K562 (cell line): ENCODE data around the gene CCDC47. TPM values are rescaled to one million over a fixed set of nuclear protein-coding genes. Genes with fewer than 3 reads are reported as not detected.
A peak's percentile ranks its signal among the peaks of the same experiment; 100 is the strongest.

Experiments
- ARID2 ChIP-seq: fragments of 450-650 bp; IDR thresholded peaks from 2 replicates; pipeline ENCODE4 v1.6.1; 2017; ENCODE audit warnings: antibody characterized with exemption, mild to moderate bottlenecking
- DPF2 ChIP-seq: fragments of 450-650 bp; IDR thresholded peaks from 2 replicates; pipeline ENCODE4 v1.6.1; 2016
- ERF ChIP-seq: fragments of 450-650 bp; formaldehyde crosslinking; IDR thresholded peaks from 2 replicates; pipeline ENCODE4 v1.4.0; 2020; ENCODE audit warnings: mild to moderate bottlenecking, mixed read lengths
- FOXP1 ChIP-seq: sonication (generic); formaldehyde crosslinking; IDR thresholded peaks from 2 replicates; pipeline ENCODE4 v1.8.0; 2022; ENCODE audit warnings: mild to moderate bottlenecking, missing genetic modification reagents
- NBN ChIP-seq: fragments of 450-650 bp; IDR thresholded peaks from 2 replicates; pipeline ENCODE4 v1.6.1; 2016; ENCODE audit warnings: low read depth, mild to moderate bottlenecking
- PHB ChIP-seq: fragments of 250-450 bp; sonication (Bioruptor Pico); IDR thresholded peaks from 2 replicates; pipeline ENCODE4 v1.5.0; 2021
- PHB2 ChIP-seq: fragments of 450-650 bp; IDR thresholded peaks from 2 replicates; pipeline ENCODE4 v1.6.1; 2017; ENCODE audit warnings: low read depth
- RFX5 ChIP-seq: IDR thresholded peaks from 2 replicates; pipeline ENCODE4 v1.6.1; 2011; ENCODE audit warnings: low read depth, mild to moderate bottlenecking, improper control_type of control experiment, low read length
- RNF2 ChIP-seq: sonication (generic); IDR thresholded peaks from 2 replicates; pipeline ENCODE4 v1.6.1; 2016
- YY1 ChIP-seq, 3 experiments: IDR thresholded peaks; 2 replicates each; pipeline ENCODE4 v1.6.1; 2011; ENCODE audit warnings: low read length in 2 of 3, mild to moderate bottlenecking in 2 of 3, moderate library complexity in 2 of 3, borderline replicate concordance in 1 of 3, control low read depth in 1 of 3, low read depth in 1 of 3; ENCODE audit not compliant: insufficient read depth in 3 of 3, insufficient replicate concordance in 2 of 3, control insufficient read depth in 1 of 3, insufficient read length in 1 of 3; ENCODE audit errors: extremely low read depth in 1 of 3
- ZFP30 ChIP-seq: fragments of 250-450 bp; sonication (Bioruptor Pico); IDR thresholded peaks from 2 replicates; pipeline ENCODE4 v1.8.0; 2022; ENCODE audit warnings: moderate library complexity, mild to moderate bottlenecking, inconsistent platforms, borderline replicate concordance
- ZNF444 ChIP-seq: fragments of 250-450 bp; sonication (Bioruptor Pico); IDR thresholded peaks from 2 replicates; pipeline ENCODE4 v1.4.0; 2020; ENCODE audit warnings: mild to moderate bottlenecking, moderate library complexity
- ZNF644 ChIP-seq: fragments of 200-800 bp; sonication (Bioruptor generic); IDR thresholded peaks from 2 replicates; pipeline ENCODE4 v1.6.1; 2016; ENCODE audit warnings: low read depth, missing genetic modification characterization, missing compliant biosample characterization
- ZNF79 ChIP-seq: fragments of 250-450 bp; sonication (Bioruptor Pico); IDR thresholded peaks from 2 replicates; pipeline ENCODE4 v1.4.0; 2020; ENCODE audit warnings: low read depth, mild to moderate bottlenecking, moderate library complexity
- polyA plus RNA-seq, 8 experiments: library from polyadenylated mRNA; depleted of rRNA in 4 of 8; stranded (reverse) in 5 of 8; unstranded in 3 of 8; fragments of >200 nt; fragmentation: Nextera tagmentation in 2 of 8; fragmentation: Illumina TruSeq in 1 of 8; extraction: Ambion mirVana in 2 of 8; extraction: Trizol in 1 of 8; gene quantifications; 2 replicates each; pipeline versions ENCODE4 v1.2.1 to v1.2.3, GENCODE V29; 2011 to 2014; ENCODE audit warnings: inconsistent platforms in 1 of 8, missing spikeins in 1 of 8
- total RNA-seq, 7 experiments: library from RNA; depleted of rRNA in 6 of 7; stranded (reverse); fragments of >200 nt in 6 of 7; fragmentation: Illumina TruSeq in 2 of 7; extraction: Trizol in 2 of 7; gene quantifications; 2 replicates each; pipeline versions ENCODE4 v1.2.1 to v1.2.3, GENCODE V29; 2011 to 2021; ENCODE audit warnings: low replicate concordance in 1 of 7
- TF ChIP-seq, protein P1 (sequence below): fragments of 250-450 bp; sonication (Bioruptor Pico); IDR thresholded peaks from 2 replicates; pipeline ENCODE4 v1.8.0; 2022; ENCODE audit warnings: moderate library complexity, mild to moderate bottlenecking, inconsistent platforms
- TF ChIP-seq, protein P2 (sequence below), 2 experiments: fragments of 450-650 bp; IDR thresholded peaks; 2 replicates each; pipeline ENCODE4 v1.6.1; 2016; ENCODE audit warnings: mild to moderate bottlenecking in 2 of 2, borderline replicate concordance in 1 of 2, low read depth in 1 of 2, moderate library complexity in 1 of 2
- TF ChIP-seq, protein P3 (sequence below), 2 experiments: IDR thresholded peaks; 2 replicates each; pipeline ENCODE4 v1.6.1; 2012; ENCODE audit warnings: improper control_type of control experiment in 2 of 2, low read depth in 2 of 2, low read length in 2 of 2, borderline replicate concordance in 1 of 2

The CCDC47 gene
- total and polyA plus RNA-seq, 9 of the 15 experiments (the other 6 are each of a cell fraction or from before 2014, with no cell fraction given) = 15.5 to 162 (median 122) TPM

DNA sequence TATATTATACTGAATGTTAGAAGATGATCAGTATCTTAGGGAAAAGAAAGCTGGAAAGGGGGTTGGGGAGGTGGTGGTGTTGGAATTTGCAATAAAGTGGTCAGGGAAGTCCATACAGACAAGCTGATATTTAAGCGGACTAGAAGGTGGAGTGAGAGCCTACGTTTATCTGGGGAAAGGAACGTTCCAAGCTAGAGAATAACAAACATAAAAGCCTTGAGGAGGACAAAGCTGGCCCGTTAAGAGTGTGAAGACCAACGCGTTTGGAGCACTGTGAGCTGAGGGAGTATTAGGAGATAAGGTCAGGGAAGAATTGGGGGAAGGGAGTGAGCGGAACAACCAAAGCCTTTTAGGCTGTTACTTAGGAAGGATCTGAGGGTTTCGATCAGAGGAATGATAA is 2.0 kb upstream of the CCDC47 start (continued):
- TF ChIP-seq PHB (CRISPR knock-in tag) = no peak
- TF ChIP-seq RFX5 = no peak
- no peak for TF ChIP-seq ERF (CRISPR knock-in tag)
- no peak for TF ChIP-seq ZNF79 (CRISPR knock-in tag)
- no peak for TF ChIP-seq PHB2
- TF ChIP-seq ZFP30 (CRISPR knock-in tag) = no peak
- TF ChIP-seq FOXP1 (CRISPR knock-in tag) = no peak
- no peak for TF ChIP-seq ZNF644 (tag)
- TF ChIP-seq ZNF444 (CRISPR knock-in tag) = no peak
- TF ChIP-seq ARID2 = peak; percentile 47; the same call in 1 of the 2 replicates
- TF ChIP-seq NBN = 0 out of 2 replicates have a peak, but pooled peaks have one; percentile 54
- TF ChIP-seq, protein P1, sequence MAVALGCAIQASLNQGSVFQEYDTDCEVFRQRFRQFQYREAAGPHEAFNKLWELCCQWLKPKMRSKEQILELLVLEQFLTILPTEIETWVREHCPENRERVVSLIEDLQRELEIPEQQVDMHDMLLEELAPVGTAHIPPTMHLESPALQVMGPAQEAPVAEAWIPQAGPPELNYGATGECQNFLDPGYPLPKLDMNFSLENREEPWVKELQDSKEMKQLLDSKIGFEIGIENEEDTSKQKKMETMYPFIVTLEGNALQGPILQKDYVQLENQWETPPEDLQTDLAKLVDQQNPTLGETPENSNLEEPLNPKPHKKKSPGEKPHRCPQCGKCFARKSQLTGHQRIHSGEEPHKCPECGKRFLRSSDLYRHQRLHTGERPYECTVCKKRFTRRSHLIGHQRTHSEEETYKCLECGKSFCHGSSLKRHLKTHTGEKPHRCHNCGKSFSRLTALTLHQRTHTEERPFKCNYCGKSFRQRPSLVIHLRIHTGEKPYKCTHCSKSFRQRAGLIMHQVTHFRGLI (CRISPR knock-in tag) = no peak
- peak; percentile 36; the same call in 1 of the 2 replicates for TF ChIP-seq DPF2
- TF ChIP-seq YY1 (IDR thresholded peaks at IDR 0.05; ENCODE audit: borderline replicate concordance in 1 of 3, control insufficient read depth in 1 of 3, extremely low read depth in 1 of 3, insufficient read depth in 3 of 3, insufficient read length in 1 of 3, insufficient replicate concordance in 2 of 3, low read depth in 1 of 3, low read length in 2 of 3) = no peak
- TF ChIP-seq, protein P2, sequence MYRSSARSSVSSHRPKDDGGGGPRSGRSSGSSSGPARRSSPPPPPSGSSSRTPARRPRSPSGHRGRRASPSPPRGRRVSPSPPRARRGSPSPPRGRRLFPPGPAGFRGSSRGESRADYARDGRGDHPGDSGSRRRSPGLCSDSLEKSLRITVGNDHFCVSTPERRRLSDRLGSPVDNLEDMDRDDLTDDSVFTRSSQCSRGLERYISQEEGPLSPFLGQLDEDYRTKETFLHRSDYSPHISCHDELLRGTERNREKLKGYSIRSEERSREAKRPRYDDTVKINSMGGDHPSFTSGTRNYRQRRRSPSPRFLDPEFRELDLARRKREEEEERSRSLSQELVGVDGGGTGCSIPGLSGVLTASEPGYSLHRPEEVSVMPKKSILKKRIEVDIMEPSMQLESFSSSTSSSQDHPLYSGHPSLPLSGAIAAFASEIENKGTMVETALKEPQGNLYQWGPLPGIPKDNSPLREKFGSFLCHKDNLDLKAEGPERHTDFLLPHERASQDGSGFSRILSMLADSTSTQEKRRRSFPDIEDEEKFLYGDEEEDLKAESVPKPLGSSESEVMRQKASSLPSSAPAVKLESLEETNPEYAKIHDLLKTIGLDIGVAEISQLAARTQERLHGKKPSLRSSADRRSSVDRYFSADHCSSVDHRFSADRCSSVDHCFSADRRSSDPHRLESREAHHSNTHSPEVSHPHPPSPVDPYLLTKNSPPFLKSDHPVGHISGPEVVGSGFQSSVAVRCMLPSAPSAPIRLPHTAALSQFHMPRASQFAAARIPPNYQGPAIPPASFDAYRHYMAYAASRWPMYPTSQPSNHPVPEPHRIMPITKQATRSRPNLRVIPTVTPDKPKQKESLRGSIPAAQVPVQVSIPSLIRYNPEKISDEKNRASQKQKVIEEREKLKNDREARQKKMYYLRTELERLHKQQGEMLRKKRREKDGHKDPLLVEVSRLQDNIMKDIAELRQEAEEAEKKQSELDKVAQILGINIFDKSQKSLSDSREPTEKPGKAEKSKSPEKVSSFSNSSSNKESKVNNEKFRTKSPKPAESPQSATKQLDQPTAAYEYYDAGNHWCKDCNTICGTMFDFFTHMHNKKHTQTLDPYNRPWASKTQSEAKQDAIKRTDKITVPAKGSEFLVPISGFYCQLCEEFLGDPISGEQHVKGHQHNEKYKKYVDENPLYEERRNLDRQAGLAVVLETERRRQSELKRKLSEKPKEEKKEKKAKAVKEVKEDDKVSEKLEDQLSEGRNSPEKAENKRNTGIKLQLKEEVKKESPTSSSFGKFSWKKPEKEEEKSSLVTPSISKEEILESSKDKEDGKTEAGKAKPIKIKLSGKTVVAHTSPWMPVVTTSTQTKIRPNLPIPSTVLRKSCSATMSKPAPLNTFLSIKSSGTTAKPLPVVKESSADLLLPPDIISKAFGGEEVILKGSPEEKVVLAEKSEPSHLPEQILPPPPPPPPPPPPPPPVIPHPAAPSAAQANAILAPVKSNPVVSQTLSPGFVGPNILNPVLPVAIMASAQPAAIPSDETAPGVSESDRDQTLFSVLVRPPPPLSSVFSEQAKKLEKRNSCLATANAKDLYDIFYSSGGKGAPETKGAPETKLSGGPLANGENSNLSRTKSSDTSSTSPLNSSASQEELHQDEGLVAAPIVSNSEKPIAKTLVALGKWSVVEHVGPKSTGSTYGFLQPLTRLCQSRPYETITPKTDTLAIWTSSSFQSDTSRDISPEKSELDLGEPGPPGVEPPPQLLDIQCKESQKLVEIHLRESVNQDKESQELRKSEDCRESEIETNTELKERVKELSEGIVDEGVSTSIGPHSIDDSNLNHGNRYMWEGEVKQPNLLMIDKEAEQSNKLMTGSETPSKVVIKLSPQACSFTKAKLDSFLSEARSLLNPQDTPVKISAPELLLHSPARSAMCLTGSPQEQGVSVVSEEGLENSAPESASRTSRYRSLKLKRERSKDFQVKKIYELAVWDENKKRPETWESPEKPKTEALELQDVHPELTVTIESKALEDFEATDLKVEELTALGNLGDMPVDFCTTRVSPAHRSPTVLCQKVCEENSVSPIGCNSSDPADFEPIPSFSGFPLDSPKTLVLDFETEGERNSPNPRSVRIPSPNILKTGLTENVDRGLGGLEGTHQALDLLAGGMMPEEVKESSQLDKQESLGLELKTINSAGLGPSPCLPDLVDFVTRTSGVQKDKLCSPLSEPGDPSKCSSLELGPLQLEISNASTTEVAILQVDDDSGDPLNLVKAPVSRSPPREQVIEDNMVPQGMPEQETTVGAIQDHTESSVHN (IDR thresholded peaks at IDR 0.05; ENCODE audit: borderline replicate concordance in 1 of 2, low read depth in 1 of 2) = no peak
- no peak for TF ChIP-seq RNF2
- TF ChIP-seq, protein P3, sequence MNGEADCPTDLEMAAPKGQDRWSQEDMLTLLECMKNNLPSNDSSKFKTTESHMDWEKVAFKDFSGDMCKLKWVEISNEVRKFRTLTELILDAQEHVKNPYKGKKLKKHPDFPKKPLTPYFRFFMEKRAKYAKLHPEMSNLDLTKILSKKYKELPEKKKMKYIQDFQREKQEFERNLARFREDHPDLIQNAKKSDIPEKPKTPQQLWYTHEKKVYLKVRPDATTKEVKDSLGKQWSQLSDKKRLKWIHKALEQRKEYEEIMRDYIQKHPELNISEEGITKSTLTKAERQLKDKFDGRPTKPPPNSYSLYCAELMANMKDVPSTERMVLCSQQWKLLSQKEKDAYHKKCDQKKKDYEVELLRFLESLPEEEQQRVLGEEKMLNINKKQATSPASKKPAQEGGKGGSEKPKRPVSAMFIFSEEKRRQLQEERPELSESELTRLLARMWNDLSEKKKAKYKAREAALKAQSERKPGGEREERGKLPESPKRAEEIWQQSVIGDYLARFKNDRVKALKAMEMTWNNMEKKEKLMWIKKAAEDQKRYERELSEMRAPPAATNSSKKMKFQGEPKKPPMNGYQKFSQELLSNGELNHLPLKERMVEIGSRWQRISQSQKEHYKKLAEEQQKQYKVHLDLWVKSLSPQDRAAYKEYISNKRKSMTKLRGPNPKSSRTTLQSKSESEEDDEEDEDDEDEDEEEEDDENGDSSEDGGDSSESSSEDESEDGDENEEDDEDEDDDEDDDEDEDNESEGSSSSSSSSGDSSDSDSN (IDR thresholded peaks at IDR 0.05; ENCODE audit: borderline replicate concordance in 1 of 2, low read depth in 2 of 2, low read length in 2 of 2) = no peak; a peak in 1 of 4 replicates
